Left forelimb (tissue), 1 donor: ENCODE measurements around the gene RAB40C.

Experiments
- DNase-seq: peaks from one replicate; pipeline ENCODE4 v3.0.0-alpha.2; 2018; ENCODE audit warnings: low spot score

The RAB40C gene

DNA sequence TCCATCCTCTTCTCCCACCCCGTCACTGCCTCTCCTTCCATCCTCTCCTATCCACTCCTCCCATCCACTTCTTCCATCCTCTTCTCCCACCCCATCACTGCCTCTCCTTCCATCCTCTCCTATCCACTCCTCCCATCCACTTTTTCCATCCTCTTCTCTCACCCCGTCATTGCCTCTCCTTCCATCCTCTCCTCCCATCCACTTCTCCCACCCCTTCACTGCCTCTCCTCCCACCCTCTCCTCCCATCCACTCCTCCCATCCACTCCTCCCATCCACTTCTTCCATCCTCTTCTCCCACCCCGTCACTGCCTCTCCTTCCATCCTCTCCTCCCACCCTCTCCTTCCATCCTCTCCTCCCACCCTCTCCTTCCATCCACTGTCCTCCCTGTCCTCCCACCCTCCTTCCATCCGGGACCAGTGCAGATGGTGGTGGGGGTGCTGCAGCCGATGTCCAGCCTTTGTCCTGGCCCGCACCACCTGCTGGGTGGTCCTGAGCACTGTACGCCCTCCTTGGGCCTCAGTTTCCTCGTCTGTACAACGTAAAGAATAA is 42.0 kb downstream of the RAB40C start:
- DNase-seq = no peak

DNA sequence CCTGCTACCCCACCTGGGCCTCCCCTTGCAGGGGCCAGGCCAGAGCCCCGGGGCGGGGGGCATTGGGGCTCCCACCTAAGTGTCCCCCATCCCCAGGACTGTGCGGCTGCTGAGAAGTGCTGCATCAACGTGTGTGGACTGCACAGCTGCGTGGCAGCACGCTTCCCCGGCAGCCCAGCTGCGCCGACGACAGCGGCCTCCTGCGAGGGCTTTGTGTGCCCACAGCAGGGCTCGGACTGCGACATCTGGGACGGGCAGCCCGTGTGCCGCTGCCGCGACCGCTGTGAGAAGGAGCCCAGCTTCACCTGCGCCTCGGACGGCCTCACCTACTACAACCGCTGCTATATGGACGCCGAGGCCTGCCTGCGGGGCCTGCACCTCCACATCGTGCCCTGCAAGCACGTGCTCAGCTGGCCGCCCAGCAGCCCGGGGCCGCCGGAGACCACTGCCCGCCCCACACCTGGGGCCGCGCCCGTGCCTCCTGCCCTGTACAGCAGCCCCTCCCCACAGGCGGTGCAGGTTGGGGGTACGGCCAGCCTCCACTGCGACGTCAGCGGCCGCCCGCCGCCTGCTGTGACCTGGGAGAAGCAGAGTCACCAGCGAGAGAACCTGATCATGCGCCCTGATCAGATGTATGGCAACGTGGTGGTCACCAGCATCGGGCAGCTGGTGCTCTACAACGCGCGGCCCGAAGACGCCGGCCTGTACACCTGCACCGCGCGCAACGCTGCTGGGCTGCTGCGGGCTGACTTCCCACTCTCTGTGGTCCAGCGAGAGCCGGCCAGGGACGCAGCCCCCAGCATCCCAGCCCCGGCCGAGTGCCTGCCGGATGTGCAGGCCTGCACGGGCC is 42.8 kb downstream of the RAB40C start:
- no peak for DNase-seq

DNA sequence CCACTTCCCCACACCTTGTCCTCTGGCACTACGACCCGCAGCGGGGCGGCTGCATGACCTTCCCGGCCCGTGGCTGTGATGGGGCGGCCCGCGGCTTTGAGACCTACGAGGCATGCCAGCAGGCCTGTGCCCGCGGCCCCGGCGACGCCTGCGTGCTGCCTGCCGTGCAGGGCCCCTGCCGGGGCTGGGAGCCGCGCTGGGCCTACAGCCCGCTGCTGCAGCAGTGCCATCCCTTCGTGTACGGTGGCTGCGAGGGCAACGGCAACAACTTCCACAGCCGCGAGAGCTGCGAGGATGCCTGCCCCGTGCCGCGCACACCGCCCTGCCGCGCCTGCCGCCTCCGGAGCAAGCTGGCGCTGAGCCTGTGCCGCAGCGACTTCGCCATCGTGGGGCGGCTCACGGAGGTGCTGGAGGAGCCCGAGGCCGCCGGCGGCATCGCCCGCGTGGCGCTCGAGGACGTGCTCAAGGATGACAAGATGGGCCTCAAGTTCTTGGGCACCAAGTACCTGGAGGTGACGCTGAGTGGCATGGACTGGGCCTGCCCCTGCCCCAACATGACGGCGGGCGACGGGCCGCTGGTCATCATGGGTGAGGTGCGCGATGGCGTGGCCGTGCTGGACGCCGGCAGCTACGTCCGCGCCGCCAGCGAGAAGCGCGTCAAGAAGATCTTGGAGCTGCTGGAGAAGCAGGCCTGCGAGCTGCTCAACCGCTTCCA is 43.6 kb downstream of the RAB40C start:
- no peak for DNase-seq

DNA sequence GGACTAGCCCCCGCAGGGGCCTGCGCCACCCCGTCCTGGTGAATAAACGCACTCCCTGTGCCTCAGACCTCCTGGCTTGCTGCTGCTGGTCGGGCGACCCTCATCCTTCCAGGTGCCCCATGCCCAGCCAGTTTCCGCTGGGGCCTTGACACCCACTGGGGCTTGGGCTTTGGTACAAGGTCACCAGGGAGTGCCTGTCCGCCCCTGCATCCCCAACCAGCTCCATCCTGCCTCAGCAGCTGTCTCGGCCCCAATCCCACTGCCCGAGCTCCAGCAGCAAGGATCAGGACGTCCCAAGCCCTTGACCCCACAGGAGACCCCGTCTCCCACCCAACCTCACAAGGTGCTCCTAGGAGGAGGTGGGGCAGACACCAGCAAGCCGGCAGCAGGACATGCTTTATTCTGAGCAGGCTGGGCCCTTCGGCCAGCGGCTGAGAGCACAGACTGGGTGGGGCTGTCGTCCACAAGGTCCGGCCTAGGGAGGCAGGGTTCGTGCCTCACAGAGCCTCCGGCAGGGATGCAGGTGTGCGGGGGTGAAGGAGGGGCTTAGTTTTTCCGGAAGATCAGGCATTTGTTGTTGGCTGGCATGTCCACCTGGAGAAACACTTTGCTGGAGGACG is 44.3 kb downstream of the RAB40C start:
- no peak for DNase-seq

DNA sequence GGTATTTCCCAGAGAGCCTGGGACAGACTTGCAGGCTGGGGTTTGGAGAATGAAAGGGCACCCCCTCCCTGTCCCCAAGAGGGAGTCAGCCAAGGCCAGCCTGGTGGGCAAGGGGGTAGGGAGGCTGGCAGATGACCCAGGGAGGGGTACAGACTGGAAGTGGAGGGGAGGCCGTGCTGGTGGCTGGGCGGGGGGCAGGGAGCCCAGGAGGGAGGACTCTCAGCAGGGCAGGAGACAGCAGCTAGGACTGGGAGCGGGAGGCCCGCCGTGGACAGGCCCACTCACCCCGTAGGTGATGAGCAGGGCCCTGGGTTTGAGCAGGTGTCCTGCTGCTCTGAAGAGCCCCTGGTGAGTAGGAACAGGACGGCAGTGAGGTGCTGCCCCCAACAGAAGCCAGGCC is 45.1 kb downstream of the RAB40C start:
- no peak for DNase-seq

DNA sequence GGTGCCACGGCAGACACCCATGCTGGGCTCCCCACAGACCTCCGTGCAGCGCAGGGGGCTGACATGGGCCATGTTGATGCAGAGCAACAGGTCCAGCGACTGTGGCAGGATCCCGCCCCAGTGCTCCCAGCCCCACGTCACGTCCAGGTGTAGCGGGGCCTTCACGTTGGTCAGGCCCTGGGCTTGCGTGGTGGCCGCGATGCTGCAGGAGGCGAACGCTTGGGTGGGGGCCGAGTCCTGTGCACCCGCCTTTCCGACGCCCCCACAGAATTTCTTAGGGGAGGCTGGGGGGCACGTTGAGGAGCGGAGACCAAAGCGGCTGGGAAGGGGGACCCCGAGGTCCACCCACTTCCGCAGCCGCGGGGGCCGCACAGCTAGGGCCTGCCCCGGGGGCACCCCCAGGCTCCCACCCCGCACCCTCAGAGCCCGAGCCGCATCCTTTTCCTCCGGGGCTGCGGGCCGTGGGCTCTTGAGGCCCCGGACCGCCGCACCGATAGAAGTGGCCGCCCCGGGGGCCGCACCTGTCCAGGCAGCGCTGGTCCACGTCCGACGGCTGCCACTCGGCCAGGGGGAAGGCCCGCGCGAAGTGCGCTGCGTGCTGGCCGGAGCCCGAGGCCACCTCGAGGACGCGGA is 45.8 kb downstream of the RAB40C start:
- no peak for DNase-seq

DNA sequence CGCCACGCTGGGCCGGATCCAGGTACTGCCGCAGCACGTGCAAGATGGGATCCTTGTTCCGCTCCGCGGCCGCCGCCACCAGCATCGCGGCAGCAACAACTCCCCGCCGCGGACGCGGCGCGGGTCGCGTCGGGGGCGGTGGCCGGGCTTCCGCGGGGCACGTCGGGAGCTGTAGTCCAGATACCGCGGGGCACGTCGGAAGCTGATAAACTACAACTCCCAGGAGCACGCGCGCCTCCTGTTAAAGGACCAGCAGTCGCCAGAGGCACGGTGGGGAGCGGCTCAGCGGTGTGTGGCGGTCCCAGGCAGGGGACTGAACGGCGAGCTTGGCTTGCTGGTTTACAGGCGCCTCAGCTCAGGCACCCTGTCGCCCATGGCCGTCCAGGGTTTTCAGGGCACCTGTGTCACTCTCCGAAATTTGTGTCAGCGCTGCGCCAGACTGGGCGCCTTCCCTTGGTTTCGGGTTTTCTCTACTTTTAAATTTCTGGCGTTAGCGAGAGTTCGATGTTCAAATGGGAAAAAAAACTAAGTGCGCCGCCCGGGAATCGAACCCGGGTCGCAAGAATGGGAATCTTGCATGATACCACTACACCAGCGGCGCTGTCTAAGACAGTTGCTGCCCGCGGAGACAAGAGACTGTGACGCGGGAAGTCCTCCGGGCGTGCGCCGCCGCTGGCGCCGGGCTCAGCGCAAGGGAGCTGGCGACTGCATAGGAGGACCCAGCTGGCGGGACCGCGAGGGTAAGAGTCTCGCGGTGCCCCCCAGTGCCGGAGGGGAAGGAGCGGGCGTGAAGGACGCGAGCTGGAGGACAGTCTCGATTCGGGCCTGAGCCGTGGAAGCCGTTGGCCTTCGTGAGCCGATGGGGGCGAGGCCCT is 46.6 kb downstream of the RAB40C start, which contains the start of gene METTL26:
TSS of gene METTL26 (minus strand) at position 100 of the 875 bp plus-strand sequence. CDS start at position 85, 15 bp downstream.
- DNase-seq = peak; percentile 96

DNA sequence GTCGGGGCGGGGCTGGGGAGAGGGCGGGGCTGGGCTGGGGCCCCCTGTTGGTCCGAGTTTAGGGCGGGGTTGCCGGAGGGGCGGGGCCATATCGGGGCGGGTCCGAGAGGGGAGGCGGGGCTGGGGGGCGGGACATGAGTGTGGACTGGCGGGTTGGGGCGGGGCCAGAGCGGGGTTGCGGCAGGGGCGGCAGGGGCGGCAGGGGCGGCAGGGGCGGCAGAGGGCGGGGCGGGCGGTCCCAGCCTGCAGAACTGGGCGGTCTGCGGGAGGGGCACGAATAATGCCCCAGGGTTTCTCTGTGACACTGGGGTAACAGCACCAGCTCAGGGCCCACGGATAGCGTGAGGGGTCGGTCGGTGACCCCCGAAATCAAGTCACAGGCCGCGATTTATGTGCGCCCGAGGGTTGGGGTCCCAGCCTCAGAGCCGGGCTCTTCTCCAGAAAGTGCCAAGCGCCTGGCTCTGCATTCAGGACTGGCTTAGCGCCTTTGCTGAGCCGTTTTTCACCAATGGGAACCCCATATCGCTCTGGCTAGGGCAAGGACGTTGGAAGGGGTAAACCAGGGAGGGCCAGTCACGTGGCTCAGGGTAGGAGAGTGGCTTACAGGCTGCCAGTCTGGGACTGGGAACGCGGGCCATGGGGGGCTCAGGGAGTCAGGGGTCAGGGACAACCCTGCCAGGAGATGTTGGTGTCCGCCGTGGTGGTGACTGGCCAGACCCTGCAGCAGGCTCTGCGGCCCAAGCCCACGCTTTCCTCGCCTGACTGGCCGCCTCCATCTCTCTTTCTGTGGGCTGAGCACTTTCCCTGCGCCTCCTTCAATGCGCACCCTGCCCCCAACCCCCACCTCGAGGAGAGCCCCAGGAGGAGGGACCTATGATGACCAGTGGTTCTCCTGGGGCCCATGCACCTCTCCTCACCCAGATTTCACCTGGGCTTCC is 47.5 kb downstream of the RAB40C start:
- DNase-seq = no peak

GRCh38 chr16:638034-638543 is 48.2 kb downstream of the RAB40C start:
- DNase-seq = no peak

DNA sequence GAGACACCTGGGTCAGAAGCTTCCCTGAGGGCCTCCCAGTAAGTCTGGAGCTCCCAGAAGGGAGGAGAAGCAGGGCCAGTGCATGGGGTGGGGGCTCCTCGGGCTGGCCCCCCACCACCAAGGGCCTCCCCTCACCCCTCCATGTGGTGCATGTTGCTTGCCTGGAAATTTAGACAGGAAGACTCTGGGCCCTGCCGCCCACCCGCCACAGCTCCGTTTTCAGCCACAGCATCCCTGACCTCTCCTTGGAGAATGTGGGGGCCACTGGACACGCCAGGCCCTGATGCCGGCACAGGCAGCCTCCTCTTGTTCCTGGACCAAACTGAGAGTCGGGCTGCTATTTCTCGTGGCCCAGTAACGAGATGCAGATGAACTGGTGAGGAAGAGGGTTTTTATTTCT is 49.0 kb downstream of the RAB40C start:
- DNase-seq = no peak

- no peak for DNase-seq
These were observed 50.7 kb downstream of the RAB40C start for GRCh38 chr16:640614-641013.

DNA sequence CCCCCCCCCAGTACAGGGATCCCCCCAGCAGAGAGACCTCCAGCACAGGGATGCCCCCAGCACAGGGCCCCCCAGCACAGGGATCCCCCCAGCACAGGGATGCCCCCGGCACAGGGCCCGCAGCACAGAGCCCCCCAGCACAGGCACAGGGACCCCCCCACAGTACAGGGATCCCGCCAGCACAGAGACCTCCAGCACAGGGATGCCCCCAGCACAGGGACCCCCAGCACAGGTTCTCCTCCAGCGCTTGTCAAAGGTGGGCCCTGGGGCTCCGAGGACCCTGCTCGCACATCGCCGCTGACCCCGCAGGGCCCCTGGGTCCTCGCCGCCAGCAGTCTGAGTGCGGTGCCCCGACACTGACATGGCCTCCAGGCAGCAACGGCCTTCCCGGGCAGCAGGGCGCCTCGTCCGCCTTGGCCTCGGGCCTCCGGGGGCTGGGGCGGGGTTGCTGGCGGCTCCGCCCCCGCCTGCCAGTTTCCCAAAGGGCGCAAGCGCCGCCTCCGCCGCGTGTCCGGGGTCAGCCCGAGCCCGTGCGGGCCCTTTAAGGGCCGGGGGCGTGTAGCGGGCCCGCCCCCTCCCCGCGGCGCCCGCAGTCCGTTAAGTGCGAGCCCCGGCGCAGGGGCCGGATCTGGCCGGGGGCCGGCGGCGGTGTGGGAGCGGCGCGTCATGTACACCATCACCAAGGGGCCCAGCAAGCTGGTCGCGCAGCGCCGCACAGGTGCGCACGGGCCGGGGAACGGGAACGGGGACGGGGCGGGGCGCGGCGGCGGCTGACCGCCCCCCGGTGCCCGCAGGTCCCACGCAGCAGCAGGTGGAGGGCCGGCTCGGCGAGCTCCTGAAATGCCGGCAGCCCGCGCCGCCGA is 51.7 kb downstream of the RAB40C start, which contains the start of gene MCRIP2:
TSS of gene MCRIP2 (plus strand) at position 503 of the 863 bp plus-strand sequence. CDS start at position 667, 164 bp downstream.
- peak; percentile 86 for DNase-seq

DNA sequence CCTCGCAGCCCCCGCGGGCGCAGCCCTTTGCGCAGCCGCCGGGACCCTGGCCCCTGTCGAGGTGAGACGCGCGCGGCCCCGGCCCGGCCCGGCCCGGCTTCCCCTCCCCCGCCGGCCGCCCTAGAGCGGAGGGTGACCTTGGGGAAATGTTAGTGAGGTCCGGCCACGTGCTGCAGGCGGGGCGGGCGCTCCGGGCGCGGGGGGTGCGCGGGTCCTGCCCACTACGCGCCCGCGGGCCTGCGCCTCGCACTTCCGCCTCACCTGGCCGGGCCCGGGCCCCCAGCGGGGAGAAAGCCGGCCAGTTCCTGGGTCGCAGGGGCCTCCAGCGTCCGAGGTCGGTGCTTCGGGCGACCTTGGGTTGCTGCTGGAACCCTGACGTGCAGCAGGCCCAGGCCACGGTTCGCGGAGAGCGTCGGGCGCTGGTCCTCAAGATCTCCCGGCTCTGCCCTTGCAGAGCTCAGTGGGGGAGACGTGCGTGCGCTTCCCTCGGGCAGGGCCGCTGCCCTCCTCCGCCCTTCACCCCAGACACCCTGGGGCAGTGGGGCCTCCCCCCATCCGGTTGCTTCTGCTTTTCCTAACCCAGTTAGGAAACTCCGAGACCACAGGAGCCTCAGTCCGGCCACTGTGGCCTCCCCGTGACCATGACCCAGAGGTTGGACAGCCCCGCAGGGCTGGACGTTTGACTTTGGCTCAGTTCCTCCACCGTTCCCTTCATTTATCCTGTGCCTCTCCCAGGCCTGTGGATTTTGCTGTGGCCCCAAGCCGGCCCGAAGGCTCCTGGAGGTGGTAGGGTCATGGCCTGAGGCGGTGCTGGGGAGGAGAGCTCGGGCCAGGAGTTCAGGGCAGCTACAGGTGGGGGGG is 52.6 kb downstream of the RAB40C start:
- no peak for DNase-seq

- no peak for DNase-seq
These were observed 53.1 kb downstream of the RAB40C start for GRCh38 chr16:643050-643368.

- DNase-seq = no peak
These were observed 54.7 kb downstream of the RAB40C start for GRCh38 chr16:644556-644955.

- no peak for DNase-seq
These were observed 56.2 kb downstream of the RAB40C start for GRCh38 chr16:645852-646678.

DNA sequence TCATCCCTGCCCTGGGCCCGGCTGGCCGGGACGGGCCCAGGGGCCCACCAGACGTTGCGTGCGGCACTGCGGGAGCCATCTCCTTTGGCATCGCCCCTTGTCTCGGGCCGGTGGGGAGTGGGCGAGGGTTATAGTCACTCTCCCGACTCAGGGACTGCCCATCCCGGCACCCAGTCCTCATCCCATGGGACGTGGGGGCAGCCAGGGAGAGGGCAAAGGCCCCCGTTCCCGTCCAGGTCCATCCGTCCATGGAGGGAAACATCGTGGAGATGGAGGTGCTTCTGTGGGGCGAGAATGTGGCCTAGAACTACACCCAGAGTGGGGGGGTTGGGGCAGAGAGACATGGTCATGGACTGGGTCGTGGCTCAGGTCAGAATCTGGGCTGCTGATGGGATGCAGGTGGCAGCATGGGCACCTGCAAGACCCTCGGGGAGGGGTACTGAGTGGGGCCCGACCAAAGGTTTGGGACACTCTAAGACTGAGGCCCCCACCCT is 56.9 kb downstream of the RAB40C start:
- no peak for DNase-seq
